ENCODE results near the gene TASP1.

DNA sequence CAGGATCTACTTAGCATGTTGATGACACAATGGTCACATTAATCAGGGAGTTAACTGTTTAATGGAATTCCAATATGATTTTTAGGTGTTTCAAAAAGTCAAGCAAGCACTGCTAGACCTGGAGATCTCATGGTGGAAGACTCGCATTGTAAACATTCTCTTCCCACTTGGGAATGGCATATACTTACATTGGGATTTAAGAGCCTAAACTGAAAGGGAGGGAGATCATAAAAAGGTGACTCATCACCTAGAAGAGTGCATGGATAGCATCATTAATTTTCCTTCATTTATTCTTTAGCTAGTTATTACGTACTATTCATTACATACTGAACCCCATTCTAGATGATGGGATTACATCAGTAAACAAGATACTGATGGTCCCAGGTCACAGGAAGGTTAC, 185.4 kb downstream of the TASP1 start:
- TF ChIP-seq FOXA1 (IDR thresholded peaks at IDR 0.05) (no peak), SP1 (IDR thresholded peaks at IDR 0.05) (no peak), TARDBP (IDR thresholded peaks at IDR 0.05) (no peak), ARNT (IDR thresholded peaks at IDR 0.05) (no peak), HDGF (IDR thresholded peaks at IDR 0.05; ENCODE audit: borderline replicate concordance) (no peak), L3MBTL2 (conservative IDR thresholded peaks at IDR 0.05) (no peak)

Measured in HEK293T (cell line).